ENCODE data around the gene BZW2. TPM values are rescaled to one million over a fixed set of nuclear protein-coding genes. Genes with fewer than 3 reads are reported as not detected.

Gene BZW2
- total RNA-seq, 1 experiment from 2014 or later: 85.4 TPM

- POLR2A ChIA-PET: interaction anchor here (1.1 to 4.4 kb wide), 6 partner anchors 10 to 103 kb away, joined by 3 to 106 read pairs (median 13); partner anchors contain the start of genes ANKMY2 and BZW2
- BruUV-seq (replicated peaks): TSS peak; percentile 21
- peaks cover 55% of the 10 kb centered on the region for H3K36me3 Mint-ChIP-seq (ENCODE audit: insufficient read depth, unreplicated experiment)
Observed at GRCh38 chr7:16668049-16668858, 22.3 kb downstream of the BZW2 start.

GRCh38 chr7:16668978-16669377, 23.0 kb downstream of the BZW2 start:
- no peaks in the 10 kb centered on the region for H3K27me3 Mint-ChIP-seq (ENCODE audit: insufficient read depth, unreplicated experiment)
- no peaks in the 10 kb centered on the region for H3K9me3 Mint-ChIP-seq (ENCODE audit: unreplicated experiment)
- DNase-seq (ENCODE audit: unreplicated experiment): no peak
- H3K36me3 Mint-ChIP-seq (ENCODE audit: insufficient read depth, unreplicated experiment): peaks cover 58% of the 10 kb centered on the region
- no peak for TF ChIP-seq CTCF (IDR thresholded peaks at IDR 0.05; ENCODE audit: unreplicated experiment)
- POLR2A ChIA-PET: interaction anchor here (1.1 to 4.4 kb wide), 6 partner anchors 11 to 102 kb away, joined by 3 to 106 read pairs (median 13); partner anchors contain the start of genes ANKMY2 and BZW2
- CTCF ChIA-PET: interaction anchor here (1.1 kb wide), 1 partner anchor 26 kb away, joined by 3 read pairs; no protein-coding TSS in a partner anchor
- no peak overlapping the region for H3K4me3 Mint-ChIP-seq (ENCODE audit: unreplicated experiment)
- intact Hi-C loops (cut with micrococcal nuclease): loop anchor here (1.0 kb wide), 1 partner anchor 24 kb away; the partner anchor contains the start of gene ANKMY2
- BruUV-seq (replicated peaks): no TSS peak
- H3K27ac Mint-ChIP-seq (ENCODE audit: low read depth, unreplicated experiment): peak overlapping the region; percentile 95
- peaks cover 30% of the 10 kb centered on the region for H3K4me1 Mint-ChIP-seq (ENCODE audit: insufficient read depth, unreplicated experiment)

More at GRCh38 chr7:16668049-16668858, 22.3 kb downstream of the BZW2 start:
- H3K4me1 Mint-ChIP-seq (ENCODE audit: insufficient read depth, unreplicated experiment): peaks cover 30% of the 10 kb centered on the region
- CTCF ChIA-PET: interaction anchor here (0.6 to 1.1 kb wide), 4 partner anchors 21 to 758 kb away, joined by 3 to 4 read pairs (median 3); no protein-coding TSS in a partner anchor
- H3K27me3 Mint-ChIP-seq (ENCODE audit: insufficient read depth, unreplicated experiment): no peaks in the 10 kb centered on the region
- DNase-seq (ENCODE audit: unreplicated experiment): peak; percentile 97
- intact Hi-C loops (cut with micrococcal nuclease): loop anchor here (1.0 kb wide), 1 partner anchor 23 kb away; the partner anchor contains the start of gene ANKMY2
- TF ChIP-seq CTCF (IDR thresholded peaks at IDR 0.05; ENCODE audit: unreplicated experiment): no peak
- H3K9me3 Mint-ChIP-seq (ENCODE audit: unreplicated experiment): no peaks in the 10 kb centered on the region
- peak overlapping the region; percentile 47 for H3K4me3 Mint-ChIP-seq (ENCODE audit: unreplicated experiment)
- peak overlapping the region; percentile 95 for H3K27ac Mint-ChIP-seq (ENCODE audit: low read depth, unreplicated experiment)

GRCh38 chr7:16669581-16669980, 23.6 kb downstream of the BZW2 start:
- peak; percentile 30 for DNase-seq (ENCODE audit: unreplicated experiment)
- Mint-ChIP-seq H3K27me3 (ENCODE audit: insufficient read depth, unreplicated experiment) (no peaks in the 10 kb centered on the region), H3K4me1 (ENCODE audit: insufficient read depth, unreplicated experiment) (peaks cover 30% of the 10 kb centered on the region), H3K9me3 (ENCODE audit: unreplicated experiment) (no peaks in the 10 kb centered on the region), H3K27ac (ENCODE audit: low read depth, unreplicated experiment) (peak overlapping the region; percentile 95), H3K4me3 (ENCODE audit: unreplicated experiment) (no peak overlapping the region), H3K36me3 (ENCODE audit: insufficient read depth, unreplicated experiment) (peaks cover 52% of the 10 kb centered on the region)
- ChIA-PET CTCF (interaction anchor here (0.6 kb wide), 1 partner anchor 248 kb away, joined by 5 read pairs; no protein-coding TSS in a partner anchor), POLR2A (interaction anchor here (1.4 to 4.4 kb wide), 4 partner anchors 12 to 101 kb away, joined by 7 to 106 read pairs (median 21); partner anchors contain the start of genes ANKMY2 and BZW2)
- BruUV-seq (replicated peaks): no TSS peak
- TF ChIP-seq CTCF (IDR thresholded peaks at IDR 0.05; ENCODE audit: unreplicated experiment): no peak
- intact Hi-C loops (cut with micrococcal nuclease): no loop called here

GRCh38 chr7:16670021-16670420, 24.0 kb downstream of the BZW2 start:
- ChIA-PET POLR2A (interaction anchor here (4.4 kb wide), 1 partner anchor 24 kb away, joined by 106 read pairs; the partner anchor contains the start of genes ANKMY2 and BZW2), CTCF (interaction anchor here (0.6 kb wide), 1 partner anchor 248 kb away, joined by 5 read pairs; no protein-coding TSS in a partner anchor)
- H3K27ac Mint-ChIP-seq (ENCODE audit: low read depth, unreplicated experiment): peak overlapping the region; percentile 95
- peaks cover 48% of the 10 kb centered on the region for H3K36me3 Mint-ChIP-seq (ENCODE audit: insufficient read depth, unreplicated experiment)
- no peak overlapping the region for H3K4me3 Mint-ChIP-seq (ENCODE audit: unreplicated experiment)
- peaks cover 30% of the 10 kb centered on the region for H3K4me1 Mint-ChIP-seq (ENCODE audit: insufficient read depth, unreplicated experiment)
- no peak for DNase-seq (ENCODE audit: unreplicated experiment)
- intact Hi-C loops (cut with micrococcal nuclease): no loop called here
- H3K27me3 Mint-ChIP-seq (ENCODE audit: insufficient read depth, unreplicated experiment): no peaks in the 10 kb centered on the region
- BruUV-seq (replicated peaks): no TSS peak
- H3K9me3 Mint-ChIP-seq (ENCODE audit: unreplicated experiment): no peaks in the 10 kb centered on the region
- no peak for TF ChIP-seq CTCF (IDR thresholded peaks at IDR 0.05; ENCODE audit: unreplicated experiment)
